ENCODE data around the gene ADGRD2.

- TF ChIP-seq CTCF (IDR thresholded peaks at IDR 0.05; ENCODE audit: low read depth, low read length, poor library complexity, severe bottlenecking) (no peak), EZH2phosphoT487 (IDR thresholded peaks at IDR 0.05; ENCODE audit: borderline replicate concordance, low read length) (no peak)
Measured at GRCh38 chr9:124485936-124486335, 35.7 kb downstream of the ADGRD2 start.

All from DOHH2 (cell line).